IMR-90 (cell line): ENCODE measurements around the gene HIVEP1. TPM values are rescaled to one million over a fixed set of nuclear protein-coding genes. Genes with fewer than 3 reads are reported as not detected.

ENCODE experiments used
- ATAC-seq: fragments of 200-7000 bp; cut with Tn5 transposase; 2 replicates; pipeline ENCODE4 v1.9.1; 2020; ENCODE audit warnings: low read depth, mild to moderate bottlenecking, moderate library complexity
- BruUV-seq: library from RNA; stranded (reverse); fragments of 400-500 nt; replicated peaks from 2 replicates; lab custom pipeline; 2021; lab: Mats Ljungman, UMichigan
- CTCF ChIA-PET: fragments of 300-600 bp; formaldehyde crosslinking; extraction: SDS; loops from one replicate; lab custom pipeline; 2021; ENCODE audit warnings: antibody characterized with exemption; lab: Yijun Ruan, JAX
- POLR2A ChIA-PET: fragments of 300-600 bp; sonication (Branson Sonifier 250); formaldehyde crosslinking; loops from one replicate; lab custom pipeline; 2022; ENCODE audit warnings: antibody characterized with exemption; ENCODE audit not compliant: unreplicated experiment; lab: Charles Lee
- DNase-seq: peaks from one replicate; pipeline ENCODE4 v3.0.0; 2013
- H2AFZ ChIP-seq: replicated peaks from 2 replicates; pipeline ENCODE3; 2013; ENCODE audit warnings: low read length, mild to moderate bottlenecking; ENCODE audit not compliant: poor library complexity
- H2AK5ac ChIP-seq: 2 replicates; pipeline ENCODE4 v1.6.1; 2013; ENCODE audit warnings: low read depth, low read length, inconsistent platforms
- H2AK9ac ChIP-seq: replicated peaks from 2 replicates; pipeline ENCODE3; 2013; ENCODE audit warnings: mild to moderate bottlenecking, low read depth, low read length, moderate library complexity; ENCODE audit not compliant: poor library complexity
- H2BK120ac ChIP-seq: 2 replicates; pipeline ENCODE4 v1.6.1; 2013; ENCODE audit warnings: low read depth, low read length, inconsistent platforms
- H2BK15ac ChIP-seq: 3 replicates; pipeline ENCODE4 v1.6.1; 2013; ENCODE audit warnings: low read depth, low read length, inconsistent platforms
- H2BK20ac ChIP-seq: 2 replicates; pipeline ENCODE4 v1.6.1; 2013; ENCODE audit warnings: low read depth, mild to moderate bottlenecking, inconsistent platforms, low read length, moderate library complexity
- H2BK5ac ChIP-seq: 2 replicates; pipeline ENCODE4 v1.6.1; 2013; ENCODE audit warnings: mild to moderate bottlenecking, low read depth, low read length, inconsistent platforms; ENCODE audit not compliant: poor library complexity, severe bottlenecking
- H3K14ac ChIP-seq: replicated peaks from 2 replicates; pipeline ENCODE4 v1.6.1; 2013; ENCODE audit warnings: low read depth, low read length, inconsistent platforms
- H3K18ac ChIP-seq: 2 replicates; pipeline ENCODE4 v1.6.1; 2013; ENCODE audit warnings: low read depth, low read length, control low read depth
- H3K23ac ChIP-seq: 2 replicates; pipeline ENCODE4 v1.6.1; 2013; ENCODE audit warnings: low read depth, low read length, inconsistent platforms
- H3K27ac ChIP-seq: 2 replicates; pipeline ENCODE4 v1.5.1; 2013; ENCODE audit warnings: mild to moderate bottlenecking, control low read depth, low read length; ENCODE audit not compliant: insufficient read depth
- H3K27me3 ChIP-seq: 2 replicates; pipeline ENCODE4 v1.6.1; 2013; ENCODE audit warnings: low read length; ENCODE audit not compliant: control insufficient read depth, insufficient read depth
- H3K36me3 ChIP-seq: 2 replicates; pipeline ENCODE4 v1.6.1; 2013; ENCODE audit warnings: low read length, mixed read lengths; ENCODE audit not compliant: control insufficient read depth, insufficient read depth
- H3K4ac ChIP-seq: 2 replicates; pipeline ENCODE4 v1.6.1; 2013; ENCODE audit warnings: low read depth, low read length, inconsistent platforms
- H3K4me1 ChIP-seq: 2 replicates; pipeline ENCODE4 v1.6.1; 2013; ENCODE audit warnings: low read length, mixed read lengths; ENCODE audit not compliant: control insufficient read depth, insufficient read depth
- H3K4me2 ChIP-seq: 2 replicates; pipeline ENCODE4 v1.6.1; 2013; ENCODE audit warnings: low read depth, mild to moderate bottlenecking, control low read depth, low read length, moderate library complexity
- H3K4me3 ChIP-seq: 2 replicates; pipeline ENCODE4 v1.5.1; 2013; ENCODE audit warnings: low read depth, mild to moderate bottlenecking, control low read depth, low read length, moderate library complexity; ENCODE audit not compliant: insufficient read depth
- H3K56ac ChIP-seq: 2 replicates; pipeline ENCODE4 v1.6.1; 2013; ENCODE audit warnings: low read length, inconsistent platforms; ENCODE audit not compliant: insufficient read depth; ENCODE audit errors: extremely low read depth
- H3K79me1 ChIP-seq, 2 experiments: 2 replicates each; pipeline ENCODE4 v1.6.1; 2013; ENCODE audit warnings: low read length in 2 of 2, inconsistent platforms in 1 of 2, low read depth in 1 of 2
- H3K9ac ChIP-seq: 2 replicates; pipeline ENCODE4 v1.6.1; 2013; ENCODE audit warnings: low read depth, low read length, control low read depth
- H3K9me1 ChIP-seq: 2 replicates; pipeline ENCODE4 v1.6.1; 2013; ENCODE audit warnings: low read length, inconsistent platforms; ENCODE audit not compliant: insufficient read depth
- H3K9me3 ChIP-seq: 2 replicates; pipeline ENCODE4 v1.6.1; 2013; ENCODE audit warnings: low read length; ENCODE audit not compliant: control insufficient read depth, insufficient read depth
- H4K20me1 ChIP-seq: 2 replicates; pipeline ENCODE4 v1.6.1; 2013; ENCODE audit warnings: low read length, inconsistent platforms; ENCODE audit not compliant: insufficient read depth
- H4K5ac ChIP-seq: 2 replicates; pipeline ENCODE4 v1.6.1; 2013; ENCODE audit warnings: mild to moderate bottlenecking, low read depth, low read length, control low read depth
- H4K8ac ChIP-seq, 2 experiments: 2 replicates each; pipeline ENCODE4 v1.6.1; 2013; ENCODE audit warnings: low read depth in 2 of 2, low read length in 2 of 2, control low read depth in 1 of 2, inconsistent platforms in 1 of 2
- H4K91ac ChIP-seq: 2 replicates; pipeline ENCODE4 v1.6.1; 2013; ENCODE audit warnings: low read depth, low read length, inconsistent platforms; ENCODE audit not compliant: insufficient read depth
- BHLHE40 ChIP-seq: fragments of 150-350 bp; IDR thresholded peaks from 2 replicates; pipeline ENCODE4 v1.6.1; 2016; ENCODE audit warnings: mild to moderate bottlenecking, low read depth, low read length
- CEBPB ChIP-seq: IDR thresholded peaks from 2 replicates; pipeline ENCODE4 v1.6.1; 2012; ENCODE audit warnings: low read depth, low read length, improper control_type of control experiment
- CHD1 ChIP-seq: IDR thresholded peaks from 2 replicates; pipeline ENCODE4 v1.6.1; 2012; ENCODE audit warnings: low read depth, low read length, improper control_type of control experiment
- CTCF ChIP-seq: conservative IDR thresholded peaks from 2 replicates; pipeline ENCODE4 v1.5.1; 2012; ENCODE audit warnings: mild to moderate bottlenecking, low read depth, low read length, improper control_type of control experiment
- ELK1 ChIP-seq: fragments of 150-350 bp; IDR thresholded peaks from 2 replicates; pipeline ENCODE4 v1.6.1; 2016; ENCODE audit warnings: low read depth, mild to moderate bottlenecking, low read length, moderate library complexity, borderline replicate concordance
- FOS ChIP-seq: fragments of 150-350 bp; IDR thresholded peaks from 2 replicates; pipeline ENCODE4 v1.6.1; 2016; ENCODE audit warnings: low read depth, low read length
- MAFK ChIP-seq: IDR thresholded peaks from 2 replicates; pipeline ENCODE4 v1.6.1; 2012; ENCODE audit warnings: low read depth, low read length, improper control_type of control experiment
- MAZ ChIP-seq: IDR thresholded peaks from 2 replicates; pipeline ENCODE4 v1.6.1; 2012; ENCODE audit warnings: low read depth, mild to moderate bottlenecking, low read length, improper control_type of control experiment, moderate library complexity, borderline replicate concordance
- MXI1 ChIP-seq: IDR thresholded peaks from 2 replicates; pipeline ENCODE4 v1.6.1; 2012; ENCODE audit warnings: low read depth, mild to moderate bottlenecking, low read length, moderate library complexity, borderline replicate concordance
- NFE2L2 ChIP-seq: fragments of 150-350 bp; IDR thresholded peaks from 2 replicates; pipeline ENCODE4 v1.6.1; 2016; ENCODE audit warnings: low read depth, mild to moderate bottlenecking, low read length
- POLR2A ChIP-seq: IDR thresholded peaks from 2 replicates; pipeline ENCODE4 v1.6.1; 2012; ENCODE audit warnings: mild to moderate bottlenecking, low read depth, low read length
- RAD21 ChIP-seq: IDR thresholded peaks from 2 replicates; pipeline ENCODE4 v1.6.1; 2012; ENCODE audit warnings: low read length, improper control_type of control experiment
- RCOR1 ChIP-seq: IDR thresholded peaks from 2 replicates; pipeline ENCODE4 v1.6.1; 2012; ENCODE audit warnings: mild to moderate bottlenecking, low read length, improper control_type of control experiment; ENCODE audit not compliant: insufficient replicate concordance
- RFX5 ChIP-seq: IDR thresholded peaks from 2 replicates; pipeline ENCODE4 v1.8.0; 2012; ENCODE audit warnings: low read depth, mild to moderate bottlenecking, low read length, moderate library complexity
- SMC3 ChIP-seq: fragments of 150-350 bp; IDR thresholded peaks from 2 replicates; pipeline ENCODE4 v1.6.1; 2016; ENCODE audit warnings: low read depth, mild to moderate bottlenecking, antibody characterized with exemption, low read length, moderate library complexity
- USF2 ChIP-seq: fragments of 150-350 bp; IDR thresholded peaks from 2 replicates; pipeline ENCODE4 v1.6.1; 2017; ENCODE audit warnings: mild to moderate bottlenecking, antibody characterized with exemption, low read length, low read depth
- WGBS, 2 experiments: methylation state at CpG; one replicate each; pipeline versions ENCODE4 v1.1.5 to v1.1.7; 2013; ENCODE audit warnings: missing lambda C conversion rate in 2 of 2; ENCODE audit not compliant: insufficient read length in 1 of 2; ENCODE audit errors: extremely low coverage in 2 of 2; 5-methylcytosine and 5-hydroxymethylcytosine counted together
- dilution Hi-C: fragments of 300-500 bp; cut with HindIII; formaldehyde crosslinking; loops from one replicate; pipeline ENCODE4 v1.14.3; 2018; ENCODE audit warnings: low sequenced_read_pairs; ENCODE audit not compliant: unreplicated experiment
- in situ Hi-C: fragments of 300-500 bp; cut with MboI; formaldehyde crosslinking; loops from 3 replicates; pipeline ENCODE4 v1.14.3; 2019; ENCODE audit warnings: low sequenced_read_pairs, inconsistent platforms, mixed read lengths
- intact Hi-C: fragments of 100-400 bp; cut with micrococcal nuclease; formaldehyde crosslinking; loops from 2 replicates; pipeline ENCODE4 v1.10.0; 2022
- polyA plus RNA-seq, 3 experiments: library from polyadenylated mRNA; depleted of rRNA; stranded (reverse); fragments of >200 nt; gene quantifications; 2 replicates each; pipeline ENCODE4 v1.2.3, GENCODE V29; 2012; ENCODE audit warnings: low replicate concordance in 1 of 3
- total RNA-seq: library from RNA; depleted of rRNA; stranded (reverse); fragments of >200 nt; gene quantifications from 2 replicates; pipeline ENCODE4 v1.2.3, GENCODE V29; 2012

The HIVEP1 gene
- total and polyA plus RNA-seq, 2 of the 4 experiments (the other 2 are of a cell fraction), result 13.0 to 17.2 TPM

GRCh38 chr6:12078014-12078413 lies 65.9 kb downstream of the HIVEP1 start:
- Histone ChIP-seq H3K23ac (no peak overlapping the region), H4K91ac (no peak overlapping the region), H2AK9ac (no peak overlapping the region), H2BK20ac (no peak overlapping the region), H3K4me1 (peaks cover 2% of the 10 kb centered on the region; the same call in 1 of the 2 replicates), H2AK5ac (no peak overlapping the region), H2BK120ac (no peak overlapping the region), H3K9me3 (no peaks in the 10 kb centered on the region), H3K56ac (no peak overlapping the region), H3K36me3 (peaks cover 4% of the 10 kb centered on the region; the same call in 1 of the 2 replicates), H4K8ac (no peak overlapping the region), H4K20me1 (peaks cover 2% of the 10 kb centered on the region; the same call in 1 of the 2 replicates), H3K4me3 (no peak overlapping the region), H3K4me2 (no peak overlapping the region), H3K18ac (no peak overlapping the region), H2BK15ac (no peak overlapping the region), H2BK5ac (no peak overlapping the region), H3K14ac (no peak overlapping the region), H3K79me1 (peaks cover 26 to 51% of the 10 kb centered on the region in 2 experiments), H3K27me3 (no peaks in the 10 kb centered on the region), H3K27ac (no peak overlapping the region), H2AFZ (no peak overlapping the region), H3K9ac (no peak overlapping the region), H3K9me1 (peaks cover 11% of the 10 kb centered on the region), H4K5ac (no peak overlapping the region), H3K4ac (no peak overlapping the region)
- intact Hi-C loops, result loop anchor here (5.0 kb wide), 2 partner anchors 376 to 491 kb away; no protein-coding TSS in a partner anchor
- ChIA-PET POLR2A (no interaction called here), CTCF (interaction anchor here (0.6 kb wide), 1 partner anchor 15 kb away, joined by 3 read pairs; no protein-coding TSS in a partner anchor)
- no peak for TF ChIP-seq RCOR1
- TF ChIP-seq NFE2L2, result no peak
- no peak for TF ChIP-seq MAZ
- TF ChIP-seq ELK1, result no peak
- TF ChIP-seq MXI1, result no peak
- no peak for TF ChIP-seq FOS
- no peak for TF ChIP-seq USF2
- no peak for TF ChIP-seq CTCF
- TF ChIP-seq SMC3, result no peak
- no peak for TF ChIP-seq POLR2A
- TF ChIP-seq RFX5, result no peak
- TF ChIP-seq BHLHE40, result no peak
- no peak for TF ChIP-seq RAD21
- TF ChIP-seq CEBPB, result no peak
- TF ChIP-seq MAFK, result no peak
- no peak for TF ChIP-seq CHD1
- DNase-seq (no peak), ATAC-seq (no peak)
- dilution Hi-C loops, result no loop called here
- no TSS peak for BruUV-seq
- in situ Hi-C loops, result no loop called here
- WGBS, 2 experiments, result 100% methylated on average over 4 of the region's 5 CpGs; no CpG with 5 or more reads in 1 of the 2 experiments
